Activated CD4-positive, alpha-beta T cell treated with anti-CD3 and anti-CD28 coated beads, Interleukin-2, amount 10 ng/mL, durations not matched to agents 7 days and 5 days (primary cell): ENCODE measurements around the gene ANAPC2. TPM values are rescaled to one million over a fixed set of nuclear protein-coding genes. Genes with fewer than 3 reads are reported as not detected.

ENCODE experiments used
- CTCF ChIA-PET: fragments of 350-600 bp; sonication (Branson Sonifier 250); formaldehyde crosslinking; loops from one replicate; lab custom pipeline; 2021; ENCODE audit warnings: antibody characterized with exemption; lab: Charles Lee
- POLR2A ChIA-PET: fragments of 350-600 bp; sonication (Branson Sonifier 250); formaldehyde crosslinking; loops from one replicate; lab custom pipeline; 2021; ENCODE audit warnings: antibody characterized with exemption; lab: Charles Lee
- DNase-seq: peaks from one replicate; pipeline ENCODE4 v3.0.0-alpha.2; 2020
- H3K27ac Mint-ChIP-seq: one replicate; pipeline ENCODE4 v1.8.0; 2021; ENCODE audit warnings: mild to moderate bottlenecking, moderate library complexity, mixed read lengths
- H3K27me3 Mint-ChIP-seq: one replicate; pipeline ENCODE4 v1.8.0; 2021; ENCODE audit warnings: mixed read lengths
- H3K36me3 Mint-ChIP-seq: one replicate; pipeline ENCODE4 v1.8.0; 2021; ENCODE audit warnings: low read depth, mixed read lengths
- H3K4me1 Mint-ChIP-seq: one replicate; pipeline ENCODE4 v1.8.0; 2021; ENCODE audit warnings: mixed read lengths
- H3K4me3 Mint-ChIP-seq: one replicate; pipeline ENCODE4 v1.8.0; 2021; ENCODE audit warnings: mild to moderate bottlenecking, moderate library complexity, mixed read lengths
- H3K9me3 Mint-ChIP-seq: one replicate; pipeline ENCODE4 v1.8.0; 2021; ENCODE audit warnings: mixed read lengths
- total RNA-seq, 2 experiments: library from RNA; stranded (reverse); gene quantifications; one replicate each; pipeline ENCODE4 v1.2.3, GENCODE V29; 2021

Gene ANAPC2
- total RNA-seq, 2 experiments from 2014 or later: 61.3 to 76.1 TPM

GRCh38 chr9:137201205-137201868 is 13.0 kb upstream of the ANAPC2 start:
- Mint-ChIP-seq H3K9me3 (no peaks in the 10 kb centered on the region), H3K36me3 (peaks cover 5% of the 10 kb centered on the region)

GRCh38 chr9:137200311-137201204 is 12.2 kb upstream of the ANAPC2 start, which contains the start of gene TPRN:
Gene TPRN, minus strand, starts transcription at chr9:137200741. Its CDS starts 30 bp downstream, at chr9:137200711.
- Mint-ChIP-seq H3K9me3 (no peaks in the 10 kb centered on the region), H3K27ac (peak within 1 kb of the TSS; percentile 82), H3K36me3 (peaks cover 4% of the 10 kb centered on the region), H3K4me3 (peak within 1 kb of the TSS; percentile 80), H3K4me1 (peaks cover 30% of the 10 kb centered on the region), H3K27me3 (no peaks in the 10 kb centered on the region)
- DNase-seq: peak; percentile 100
- POLR2A ChIA-PET: interaction anchor here (0.6 to 1.0 kb wide), 4 partner anchors 12 to 77 kb away, joined by 3 to 5 read pairs (median 3); partner anchors contain the start of genes ANAPC2 and SSNA1
- CTCF ChIA-PET: interaction anchor here (0.7 to 1.4 kb wide), 6 partner anchors 10 to 165 kb away, joined by 3 to 10 read pairs (median 4); partner anchors contain the start of genes ANAPC2, NRARP, RNF224 and SSNA1

More at GRCh38 chr9:137201205-137201868, 13.0 kb upstream of the ANAPC2 start:
- ChIA-PET CTCF (interaction anchor here (0.7 to 1.4 kb wide), 6 partner anchors 9 to 172 kb away, joined by 3 to 10 read pairs (median 4); partner anchors contain the start of genes ANAPC2, NRARP, RNF224 and SSNA1), POLR2A (interaction anchor here (0.6 to 1.0 kb wide), 4 partner anchors 13 to 347 kb away, joined by 3 to 5 read pairs (median 3); partner anchors contain the start of genes ANAPC2 and SSNA1)
- H3K4me1 Mint-ChIP-seq: peaks cover 35% of the 10 kb centered on the region
- H3K27me3 Mint-ChIP-seq: no peaks in the 10 kb centered on the region
- H3K4me3 Mint-ChIP-seq: peak overlapping the region; percentile 80
- H3K27ac Mint-ChIP-seq: peak overlapping the region; percentile 82
- DNase-seq: no peak

DNA sequence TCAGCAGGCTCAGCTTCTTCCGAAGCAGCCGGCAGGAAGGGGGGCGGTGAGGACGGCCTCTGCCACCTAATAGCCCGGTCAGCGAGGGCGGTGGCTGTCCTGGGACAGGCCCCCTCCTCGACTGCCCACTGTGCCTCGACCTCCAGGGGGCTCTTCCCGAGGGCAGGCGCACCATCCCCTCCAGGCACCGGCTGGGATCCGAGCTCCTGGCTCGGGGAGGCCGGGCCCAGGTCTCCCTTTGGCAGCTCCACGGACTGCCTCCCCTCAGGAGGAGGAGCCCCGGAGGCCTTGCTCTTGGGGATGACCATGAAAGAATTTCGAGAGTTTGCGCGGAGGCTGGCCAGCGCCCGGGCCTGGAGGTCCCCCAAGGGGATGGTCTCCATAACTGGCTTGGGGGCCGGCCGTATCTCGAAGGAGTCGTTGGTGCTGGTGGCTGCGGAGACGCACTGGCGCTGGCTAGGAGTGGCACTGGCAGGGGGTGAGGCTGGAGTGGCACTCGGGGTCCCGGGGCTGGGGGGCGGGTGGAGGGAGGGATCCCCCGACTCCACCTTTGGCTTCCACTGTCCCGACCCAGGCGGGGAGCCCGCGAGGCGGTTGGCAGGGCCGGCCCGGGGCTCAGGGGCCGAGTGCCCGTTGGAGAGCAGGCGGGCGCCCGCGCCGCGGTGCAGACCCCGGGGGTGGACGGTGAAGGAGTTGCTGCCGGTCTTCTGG is 11.2 kb upstream of the ANAPC2 start:
- Mint-ChIP-seq H3K4me1 (peaks cover 27% of the 10 kb centered on the region), H3K27ac (peak overlapping the region; percentile 78), H3K27me3 (no peaks in the 10 kb centered on the region), H3K4me3 (peak overlapping the region; percentile 74), H3K9me3 (no peaks in the 10 kb centered on the region), H3K36me3 (peaks cover 4% of the 10 kb centered on the region)
- ChIA-PET CTCF (interaction anchor here (0.5 to 2.3 kb wide), 2 partner anchors 10 to 87 kb away, joined by 4 to 6 read pairs; no protein-coding TSS in a partner anchor), POLR2A (no interaction called here)
- no peak for DNase-seq

- Mint-ChIP-seq H3K36me3 (peaks cover 4% of the 10 kb centered on the region), H3K27ac (no peak overlapping the region), H3K4me1 (peaks cover 21% of the 10 kb centered on the region), H3K4me3 (peak overlapping the region; percentile 44), H3K9me3 (no peaks in the 10 kb centered on the region), H3K27me3 (no peaks in the 10 kb centered on the region)
- no peak for DNase-seq
- ChIA-PET CTCF (interaction anchor here (2.3 kb wide), 1 partner anchor 9 kb away, joined by 6 read pairs; no protein-coding TSS in a partner anchor), POLR2A (no interaction called here)
These were observed 10.5 kb upstream of the ANAPC2 start for GRCh38 chr9:137198902-137199283.

DNA sequence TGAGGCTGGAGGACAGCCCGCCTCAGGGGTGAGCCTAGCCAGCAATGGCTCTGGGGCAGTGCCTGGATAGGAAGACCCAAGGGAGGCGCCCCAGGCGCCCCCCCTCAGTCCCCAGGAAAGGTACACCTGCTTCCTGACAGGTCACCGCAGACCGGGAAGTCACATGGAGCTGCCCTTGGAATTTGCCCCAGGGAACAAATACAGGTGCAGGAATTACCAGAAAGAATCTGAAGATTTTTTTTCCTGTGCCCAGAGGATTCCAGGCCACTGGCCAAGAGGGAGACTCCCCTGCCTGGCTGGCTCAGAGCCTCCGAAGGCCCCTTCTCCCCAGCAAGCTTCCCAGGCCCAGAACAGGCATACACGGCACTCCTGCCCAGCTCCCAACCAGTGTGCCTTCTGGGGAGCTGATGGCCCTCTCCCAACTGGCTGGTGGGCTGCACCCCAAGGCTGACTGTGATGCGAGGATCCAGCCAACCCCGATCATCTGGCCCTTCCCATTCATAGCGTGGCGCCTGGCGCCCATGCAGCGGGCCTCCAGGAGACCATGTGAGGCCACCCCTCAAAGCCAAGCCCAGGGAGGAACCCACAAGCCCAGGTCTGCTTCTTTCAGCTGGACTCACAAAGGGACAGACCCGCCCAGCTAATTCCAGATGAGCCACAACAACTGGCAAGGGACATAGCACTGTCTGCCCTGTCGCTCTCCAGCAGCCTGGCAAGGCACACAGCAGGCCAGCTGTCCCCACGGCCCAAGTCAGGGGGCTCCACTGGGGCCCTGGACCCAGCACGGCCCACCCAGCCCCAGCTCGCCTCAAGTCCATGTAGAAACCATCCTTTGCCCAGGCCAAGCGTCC is 9.9 kb upstream of the ANAPC2 start:
- peak overlapping the region; percentile 44 for H3K4me3 Mint-ChIP-seq
- no peaks in the 10 kb centered on the region for H3K27me3 Mint-ChIP-seq
- DNase-seq: no peak
- H3K4me1 Mint-ChIP-seq: peaks cover 19% of the 10 kb centered on the region
- POLR2A ChIA-PET: no interaction called here
- H3K27ac Mint-ChIP-seq: no peak overlapping the region
- H3K36me3 Mint-ChIP-seq: peaks cover 4% of the 10 kb centered on the region
- CTCF ChIA-PET: interaction anchor here (2.3 kb wide), 1 partner anchor 8 kb away, joined by 6 read pairs; no protein-coding TSS in a partner anchor
- H3K9me3 Mint-ChIP-seq: no peaks in the 10 kb centered on the region

DNA sequence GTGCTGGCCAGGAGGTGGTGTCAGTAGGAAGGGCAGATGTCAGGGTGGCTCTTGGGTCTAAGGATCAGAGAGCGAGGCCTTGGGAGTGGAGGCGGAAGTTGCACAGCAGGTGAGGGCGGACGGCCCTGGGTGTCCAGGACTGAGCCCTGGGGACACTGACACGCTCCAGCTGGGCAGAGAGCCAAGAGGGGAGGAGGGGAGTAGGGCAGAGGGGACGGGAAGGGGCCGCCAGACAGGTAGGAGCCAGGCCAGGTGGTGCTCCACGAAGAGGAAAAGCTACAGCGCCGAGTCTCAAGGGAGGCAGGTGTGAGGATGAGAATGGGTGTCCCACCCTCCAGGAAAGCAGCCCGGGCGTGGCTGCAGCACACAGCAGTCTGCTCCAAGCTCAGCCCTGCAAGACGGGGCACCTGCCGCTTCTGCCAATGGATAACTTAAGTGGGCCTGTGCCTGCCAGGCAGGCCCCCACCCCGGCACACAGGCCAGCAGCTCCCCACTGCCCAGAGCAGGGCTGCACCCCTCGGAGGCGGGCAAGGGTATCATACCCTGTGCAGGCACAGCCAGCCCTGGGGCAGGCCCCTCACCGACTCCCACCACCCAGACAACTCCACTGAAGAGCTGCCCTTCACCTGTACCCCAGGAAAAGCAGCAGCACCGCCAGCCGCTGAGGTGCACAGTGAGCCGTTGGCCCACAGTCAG is 7.3 kb upstream of the ANAPC2 start:
- Mint-ChIP-seq H3K4me3 (no peak overlapping the region), H3K9me3 (no peaks in the 10 kb centered on the region), H3K36me3 (no peaks in the 10 kb centered on the region), H3K27me3 (no peaks in the 10 kb centered on the region), H3K4me1 (peaks cover 9% of the 10 kb centered on the region), H3K27ac (peak overlapping the region; percentile 13)
- ChIA-PET POLR2A (no interaction called here), CTCF (interaction anchor here (1.1 to 1.6 kb wide), 5 partner anchors 8 to 77 kb away, joined by 3 to 7 read pairs (median 3); partner anchors contain the start of gene RNF224)
- DNase-seq: no peak

GRCh38 chr9:137194909-137195308 is 6.5 kb upstream of the ANAPC2 start:
- no peaks in the 10 kb centered on the region for H3K27me3 Mint-ChIP-seq
- no peaks in the 10 kb centered on the region for H3K36me3 Mint-ChIP-seq
- POLR2A ChIA-PET: no interaction called here
- H3K9me3 Mint-ChIP-seq: no peaks in the 10 kb centered on the region
- no peak overlapping the region for H3K27ac Mint-ChIP-seq
- H3K4me1 Mint-ChIP-seq: peaks cover 13% of the 10 kb centered on the region
- no peak for DNase-seq
- CTCF ChIA-PET: interaction anchor here (1.1 to 1.6 kb wide), 4 partner anchors 9 to 48 kb away, joined by 3 to 7 read pairs (median 4); partner anchors contain the start of gene RNF224
- no peak overlapping the region for H3K4me3 Mint-ChIP-seq

- Mint-ChIP-seq H3K27ac (no peak overlapping the region), H3K4me1 (peaks cover 18% of the 10 kb centered on the region), H3K4me3 (no peak overlapping the region), H3K27me3 (no peaks in the 10 kb centered on the region), H3K36me3 (no peaks in the 10 kb centered on the region), H3K9me3 (no peaks in the 10 kb centered on the region)
- POLR2A ChIA-PET: no interaction called here
- no peak for DNase-seq
- CTCF ChIA-PET: interaction anchor here (1.1 kb wide), 1 partner anchor 33 kb away, joined by 4 read pairs; the partner anchor contains the start of gene RNF224
These were observed 6.0 kb upstream of the ANAPC2 start for GRCh38 chr9:137194388-137194787.

GRCh38 chr9:137193771-137194170 is 5.4 kb upstream of the ANAPC2 start:
- Mint-ChIP-seq H3K27me3 (no peaks in the 10 kb centered on the region), H3K9me3 (no peaks in the 10 kb centered on the region), H3K36me3 (peaks cover 2% of the 10 kb centered on the region), H3K4me3 (no peak overlapping the region), H3K4me1 (peaks cover 23% of the 10 kb centered on the region), H3K27ac (no peak overlapping the region)
- no peak for DNase-seq
- ChIA-PET POLR2A (no interaction called here), CTCF (interaction anchor here (1.6 kb wide), 1 partner anchor 11 kb away, joined by 6 read pairs; no protein-coding TSS in a partner anchor)

DNA sequence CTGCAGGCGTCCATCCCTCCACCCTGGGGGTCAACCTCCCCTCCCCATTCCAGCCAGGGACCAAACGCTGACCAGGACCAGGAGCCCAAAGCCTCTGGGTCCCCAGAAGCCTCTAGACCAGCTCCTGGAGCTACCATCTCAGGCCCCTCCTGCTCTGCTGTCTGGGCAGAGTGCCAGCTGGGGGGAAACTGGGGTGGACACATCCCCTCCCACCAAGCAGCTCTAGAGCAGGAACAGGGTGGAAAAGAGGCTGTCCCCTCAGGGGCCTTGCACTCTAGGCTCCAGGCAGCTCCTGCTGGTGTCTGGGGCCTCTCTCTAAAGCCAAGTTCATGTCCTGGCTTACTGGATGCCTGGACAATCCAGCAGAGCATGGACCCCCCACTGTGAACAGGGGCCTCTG is 4.5 kb upstream of the ANAPC2 start:
- no peak overlapping the region for H3K4me3 Mint-ChIP-seq
- peaks cover 2% of the 10 kb centered on the region for H3K36me3 Mint-ChIP-seq
- peaks cover 20% of the 10 kb centered on the region for H3K4me1 Mint-ChIP-seq
- no peak for DNase-seq
- H3K27ac Mint-ChIP-seq: no peak overlapping the region
- CTCF ChIA-PET: interaction anchor here (1.1 to 1.6 kb wide), 3 partner anchors 11 to 63 kb away, joined by 3 to 6 read pairs (median 5); no protein-coding TSS in a partner anchor
- no peaks in the 10 kb centered on the region for H3K9me3 Mint-ChIP-seq
- no peaks in the 10 kb centered on the region for H3K27me3 Mint-ChIP-seq
- POLR2A ChIA-PET: no interaction called here

- Mint-ChIP-seq H3K4me3 (no peak overlapping the region), H3K27me3 (no peaks in the 10 kb centered on the region), H3K4me1 (peaks cover 23% of the 10 kb centered on the region), H3K9me3 (no peaks in the 10 kb centered on the region), H3K27ac (no peak overlapping the region), H3K36me3 (peaks cover 2% of the 10 kb centered on the region)
- DNase-seq: no peak
- CTCF ChIA-PET: interaction anchor here (1.0 to 1.6 kb wide), 4 partner anchors 12 to 158 kb away, joined by 3 to 6 read pairs (median 4); no protein-coding TSS in a partner anchor
- POLR2A ChIA-PET: no interaction called here
These were observed 4.1 kb upstream of the ANAPC2 start for GRCh38 chr9:137192448-137192780.
